SK-N-MC (cell line): Measurements from ENCODE around the gene CLN3.

ENCODE experiments used
- DNase-seq: peaks from one replicate; pipeline ENCODE4 v3.0.0-alpha.2; 2011; ENCODE audit warnings: low read depth, low spot score
- H3K27ac ChIP-seq: fragments of 200-600 bp; sonication (generic); 2 replicates; pipeline ENCODE4 v1.5.1; 2016; ENCODE audit warnings: mixed run types
- H3K36me3 ChIP-seq: fragments of 200-600 bp; sonication (generic); 2 replicates; pipeline ENCODE4 v1.6.1; 2017; ENCODE audit warnings: antibody characterized with exemption, low read length, mixed read lengths; ENCODE audit not compliant: insufficient read depth
- H3K4me3 ChIP-seq: fragments of 200-600 bp; sonication (generic); 2 replicates; pipeline ENCODE4 v1.5.1; 2016
- H3K9ac ChIP-seq: fragments of 200-600 bp; sonication (generic); 2 replicates; pipeline ENCODE4 v1.8.0; 2017; ENCODE audit warnings: mixed run types, mixed read lengths; ENCODE audit not compliant: insufficient read length
- H3K9me3 ChIP-seq: fragments of 200-600 bp; sonication (generic); 2 replicates; pipeline ENCODE4 v1.6.1; 2017; ENCODE audit warnings: low read depth, mild to moderate bottlenecking, antibody characterized with exemption, low read length, moderate library complexity, mixed read lengths
- EZH2 ChIP-seq: fragments of 200-600 bp; sonication (generic); IDR thresholded peaks from one replicate; pipeline ENCODE4 v1.6.1; 2017; ENCODE audit warnings: antibody characterized with exemption
- FOXP2 ChIP-seq: optimal IDR thresholded peaks from 2 replicates; pipeline ENCODE3; 2011; ENCODE audit warnings: mild to moderate bottlenecking, moderate library complexity; ENCODE audit not compliant: insufficient read depth; ENCODE audit errors: extremely low read length, control extremely low read depth
- POLR2AphosphoS5 ChIP-seq: IDR thresholded peaks from 2 replicates; pipeline ENCODE4 v1.6.1; 2012; ENCODE audit warnings: mild to moderate bottlenecking, low read depth, low read length, borderline replicate concordance

Gene CLN3

DNA sequence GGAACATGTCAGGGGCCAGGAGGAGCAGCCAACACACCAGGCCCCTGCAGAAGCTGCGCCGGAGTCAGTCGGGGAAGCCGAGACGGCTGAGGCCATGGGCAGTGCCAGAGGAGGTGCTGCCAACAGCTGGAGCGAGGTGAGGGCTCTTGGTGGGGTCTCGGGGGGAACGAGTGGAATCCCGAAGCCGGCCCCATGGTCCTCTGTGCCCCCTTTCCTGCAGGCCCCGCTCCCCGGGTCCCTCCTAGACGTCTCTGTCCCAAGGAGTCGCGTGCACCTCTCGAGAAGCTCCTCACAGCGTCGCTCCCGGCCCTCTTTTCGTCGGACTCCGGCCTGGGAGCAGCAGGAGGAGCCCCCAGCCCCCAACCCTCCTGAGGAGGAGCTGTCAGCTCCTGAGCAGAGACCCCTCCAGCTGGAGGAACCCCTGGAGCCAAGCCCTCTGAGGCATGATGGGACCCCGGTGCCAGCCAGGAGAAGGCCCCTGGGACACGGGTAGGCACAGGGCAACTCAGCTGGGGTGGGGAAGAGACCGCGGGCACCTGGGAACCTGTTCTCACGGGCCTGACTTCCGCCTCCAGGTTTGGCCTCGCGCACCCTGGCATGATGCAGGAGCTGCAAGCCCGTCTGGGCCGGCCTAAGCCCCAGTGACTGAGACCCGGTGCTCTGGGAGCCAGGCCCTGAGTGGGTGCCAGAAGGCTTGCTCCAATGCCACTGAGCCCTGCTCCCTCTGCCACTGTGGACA lies 6.2 kb upstream of the CLN3 start:
- Histone ChIP-seq H3K36me3 (no peaks in the 10 kb centered on the region), H3K27ac (no peak overlapping the region), H3K9ac (no peak overlapping the region), H3K4me3 (no peak overlapping the region), H3K9me3 (no peaks in the 10 kb centered on the region)
- no peak for TF ChIP-seq EZH2
- TF ChIP-seq POLR2AphosphoS5: no peak
- no peak for TF ChIP-seq FOXP2
- DNase-seq: no peak

DNA sequence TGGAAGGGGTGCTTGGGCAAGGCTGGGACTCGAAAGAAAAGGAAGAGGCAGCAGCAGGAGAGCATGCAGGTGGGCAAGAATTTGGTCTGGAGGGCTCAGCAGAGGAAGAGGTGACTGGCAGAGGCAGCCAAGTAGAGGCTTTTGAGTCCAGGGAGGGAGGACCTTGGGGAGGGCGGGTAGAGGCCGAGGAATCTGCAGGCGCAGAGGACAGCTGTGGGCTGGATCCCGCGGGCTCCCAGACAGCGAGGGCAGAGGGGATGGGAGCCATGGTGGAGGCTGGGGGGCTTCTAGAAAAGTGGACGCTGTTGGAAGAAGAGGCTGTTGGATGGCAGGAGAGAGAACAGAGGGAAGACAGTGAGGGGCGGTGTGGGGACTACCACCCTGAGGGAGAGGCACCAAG lies 5.5 kb upstream of the CLN3 start:
- Histone ChIP-seq H3K4me3 (no peak overlapping the region), H3K9me3 (no peaks in the 10 kb centered on the region), H3K27ac (no peak overlapping the region), H3K36me3 (no peaks in the 10 kb centered on the region), H3K9ac (no peak overlapping the region)
- DNase-seq: no peak
- no peak for TF ChIP-seq FOXP2
- no peak for TF ChIP-seq EZH2
- TF ChIP-seq POLR2AphosphoS5: no peak

DNA sequence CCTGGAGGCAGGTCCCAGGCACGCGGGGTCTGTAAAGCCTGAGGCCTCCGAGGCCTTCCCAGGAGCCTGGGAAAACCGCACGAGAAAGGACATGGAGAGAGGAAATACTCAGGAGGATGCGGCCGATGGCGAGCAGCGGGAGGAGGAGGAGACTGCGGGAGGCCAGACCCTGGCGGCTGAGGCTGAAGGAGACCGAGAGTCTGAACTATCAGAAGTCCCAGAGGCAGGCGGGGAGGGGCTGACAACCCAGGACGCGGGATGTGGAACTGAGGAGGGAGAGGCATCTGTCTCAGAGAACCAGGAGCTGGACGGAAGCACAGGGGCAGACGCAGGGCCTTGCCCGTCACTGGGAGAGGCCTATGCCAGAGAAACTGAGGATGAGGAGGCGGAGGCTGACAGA lies 5.0 kb upstream of the CLN3 start:
- no peak for DNase-seq
- Histone ChIP-seq H3K9me3 (no peaks in the 10 kb centered on the region), H3K36me3 (no peaks in the 10 kb centered on the region), H3K27ac (no peak overlapping the region), H3K4me3 (no peak overlapping the region), H3K9ac (no peak overlapping the region)
- no peak for TF ChIP-seq FOXP2
- TF ChIP-seq EZH2: no peak
- TF ChIP-seq POLR2AphosphoS5: no peak

DNA sequence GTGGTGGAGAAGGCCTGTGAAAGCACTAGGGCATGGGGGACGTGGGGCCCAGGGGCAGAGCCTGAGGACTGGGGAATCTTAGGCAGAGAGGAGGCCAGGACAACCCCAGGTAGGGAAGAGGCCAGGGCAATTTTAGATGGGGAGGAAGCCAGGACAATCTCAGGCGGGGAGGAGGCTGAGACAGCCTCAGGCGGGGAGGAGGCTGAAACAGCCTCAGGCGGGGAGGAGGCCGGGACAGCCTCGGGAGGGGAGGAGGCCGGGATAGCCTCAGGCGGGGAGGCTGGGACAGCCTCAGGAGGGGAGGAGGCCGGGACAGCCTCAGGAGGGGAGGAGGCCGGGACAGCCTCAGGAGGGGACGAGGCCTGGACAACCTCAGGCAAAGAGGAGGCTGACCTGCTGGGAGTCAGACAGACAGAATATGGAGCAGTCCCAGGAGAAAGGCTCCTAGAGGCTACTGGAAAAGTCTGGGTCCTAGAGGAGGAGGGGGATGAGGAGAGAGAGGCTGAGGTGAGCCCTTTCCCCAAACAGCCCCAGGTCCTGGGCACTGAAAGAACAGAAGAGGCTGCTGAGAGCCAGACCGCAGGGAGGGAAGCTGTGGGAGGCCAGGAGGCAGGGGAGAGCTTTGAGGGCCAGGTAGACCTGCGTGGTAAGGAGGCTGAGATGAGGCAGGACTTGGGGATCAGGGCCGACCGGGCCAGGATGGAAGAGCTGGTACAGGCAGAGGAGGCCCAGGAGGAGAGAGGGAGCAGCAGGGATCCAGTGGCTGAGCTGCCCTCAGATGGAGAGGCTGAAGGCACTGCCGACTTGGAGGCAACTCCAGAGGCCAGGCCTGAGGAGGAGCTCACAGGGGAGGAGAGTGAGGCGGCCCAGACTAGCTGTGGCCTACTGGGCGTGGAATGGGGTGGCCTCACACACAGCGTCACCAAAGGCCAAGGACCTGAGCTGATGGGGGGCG lies 4.2 kb upstream of the CLN3 start:
- Histone ChIP-seq H3K4me3 (no peak overlapping the region), H3K9ac (no peak overlapping the region), H3K27ac (no peak overlapping the region), H3K36me3 (no peaks in the 10 kb centered on the region), H3K9me3 (no peaks in the 10 kb centered on the region)
- no peak for DNase-seq
- no peak for TF ChIP-seq EZH2
- no peak for TF ChIP-seq FOXP2
- no peak for TF ChIP-seq POLR2AphosphoS5

DNA sequence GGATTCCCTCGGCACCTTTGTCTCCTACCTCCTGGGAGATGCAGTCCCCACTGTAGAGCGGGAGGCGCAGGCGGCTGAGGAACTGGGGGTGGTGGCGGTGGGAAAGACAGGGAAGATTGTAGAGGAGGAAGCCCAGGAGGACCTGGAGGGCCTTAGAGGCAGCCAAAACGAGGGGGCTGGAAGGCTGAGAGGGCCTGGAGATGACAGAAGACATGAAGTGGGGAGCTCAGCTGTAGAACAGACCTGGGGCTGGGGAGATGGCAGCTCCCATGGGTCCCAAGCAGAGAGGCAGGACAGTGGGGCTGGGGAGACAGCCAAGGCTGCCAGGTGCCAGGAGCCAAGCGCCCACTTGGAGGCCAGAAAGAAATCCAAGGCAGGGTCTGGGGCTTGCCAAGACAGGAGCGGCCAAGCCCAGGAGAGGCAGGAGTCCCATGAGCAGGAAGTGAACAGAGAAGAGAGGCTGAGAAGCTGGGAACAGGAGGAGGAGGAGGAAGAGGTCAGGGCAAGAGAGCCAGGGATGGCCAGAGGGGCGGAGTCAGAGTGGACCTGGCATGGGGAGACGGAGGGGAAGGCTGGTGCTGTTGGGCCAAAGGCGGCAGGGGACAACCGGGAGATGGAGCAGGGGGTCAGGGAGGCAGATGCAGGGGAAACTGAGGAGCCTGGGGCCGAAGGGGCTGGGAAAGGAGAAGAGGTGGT lies 3.4 kb upstream of the CLN3 start:
- no peak for DNase-seq
- H3K9ac ChIP-seq: no peak overlapping the region
- no peaks in the 10 kb centered on the region for H3K36me3 ChIP-seq
- H3K9me3 ChIP-seq: no peaks in the 10 kb centered on the region
- no peak overlapping the region for H3K27ac ChIP-seq
- TF ChIP-seq FOXP2 (no peak), POLR2AphosphoS5 (no peak), EZH2 (no peak)
- no peak overlapping the region for H3K4me3 ChIP-seq

DNA sequence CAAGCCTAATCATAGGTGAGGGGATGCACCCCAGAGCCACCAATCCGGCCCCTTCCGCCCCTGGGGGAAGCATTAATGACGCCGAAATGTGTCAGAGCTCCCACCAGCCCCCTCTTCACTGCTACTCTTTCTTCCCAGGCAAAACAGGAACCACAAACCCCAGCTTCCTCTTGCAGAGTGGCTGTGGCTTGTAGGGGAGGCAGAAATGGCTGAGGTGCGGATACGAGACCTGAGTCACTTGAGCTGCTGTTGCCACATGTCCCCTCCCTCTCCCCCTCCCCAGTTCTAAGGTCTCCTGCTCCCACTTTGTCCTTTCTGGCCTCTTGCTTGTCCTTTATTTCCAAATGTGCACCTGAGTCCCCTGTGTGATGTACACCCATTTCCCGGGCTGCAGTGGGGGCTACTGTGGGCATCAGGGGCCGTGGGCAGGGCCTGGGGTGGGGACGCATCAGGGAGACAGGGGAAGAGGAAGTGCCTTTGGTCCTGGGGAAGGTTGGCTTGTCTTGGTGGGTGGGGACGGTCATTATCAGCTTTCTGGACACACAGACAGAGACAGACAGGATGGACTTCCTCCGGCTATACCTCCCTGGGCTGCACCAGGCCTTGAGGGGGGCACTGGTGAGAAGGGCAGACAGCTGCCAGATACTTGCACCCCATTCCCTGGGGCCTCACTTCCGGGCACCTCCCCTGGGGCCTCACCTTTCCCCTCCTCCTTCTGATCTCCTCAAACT lies 2.4 kb upstream of the CLN3 start, which contains the start of gene APOBR:
Gene APOBR (plus strand): TSS at position 523 of the 731 bp plus-strand sequence. CDS start 39 bp downstream, at position 562.
- no peaks in the 10 kb centered on the region for H3K9me3 ChIP-seq
- TF ChIP-seq POLR2AphosphoS5 (no peak), EZH2 (no peak), FOXP2 (no peak)
- no peaks in the 10 kb centered on the region for H3K36me3 ChIP-seq
- no peak within 1 kb of the TSS for H3K9ac ChIP-seq
- H3K4me3 ChIP-seq: no peak within 1 kb of the TSS
- H3K27ac ChIP-seq: no peak within 1 kb of the TSS
- DNase-seq: no peak

DNA sequence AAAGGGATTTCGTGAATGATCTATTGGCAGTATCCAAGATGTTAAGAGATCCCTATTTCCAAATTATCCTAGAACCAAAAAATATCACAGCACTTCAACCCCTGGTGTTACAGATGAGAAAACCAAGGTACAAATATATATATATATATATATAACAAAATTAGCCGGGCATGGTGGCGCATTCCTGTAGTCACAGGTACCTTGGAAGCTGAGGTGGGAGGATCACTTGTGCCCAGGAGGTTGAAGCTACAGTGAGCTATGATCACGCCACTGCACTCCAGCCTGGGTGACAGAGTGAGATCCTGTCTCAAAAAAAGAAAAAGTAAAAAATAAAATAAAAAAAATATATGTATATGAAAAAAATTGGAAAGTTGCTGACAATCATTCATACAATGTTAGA lies 637 bp upstream of the CLN3 start:
- peaks cover 4% of the 10 kb centered on the region; the same call in 1 of the 2 replicates for H3K36me3 ChIP-seq
- H3K9me3 ChIP-seq: no peaks in the 10 kb centered on the region
- H3K4me3 ChIP-seq: peak overlapping the region; percentile 97
- DNase-seq: no peak
- H3K9ac ChIP-seq: peak overlapping the region; percentile 98
- TF ChIP-seq EZH2 (no peak), POLR2AphosphoS5 (no peak), FOXP2 (no peak)
- peak overlapping the region; percentile 97 for H3K27ac ChIP-seq
